Breast epithelium (tissue), 4 donors: ENCODE results near the gene TTPAL. TPM values are rescaled to one million over a fixed set of nuclear protein-coding genes. Genes with fewer than 3 reads are reported as not detected.

ENCODE experiments used
- DNase-seq, 2 donors: peaks; one replicate each; pipeline ENCODE4 v3.0.0-alpha.2; 2019; ENCODE audit warnings: low spot score in 2 of 2
- H3K27ac ChIP-seq, 2 donors: fragments of 200-600 bp; sonication (generic) in 1 of 2; one replicate each; pipeline ENCODE4 v1.5.1; 2016 to 2019; ENCODE audit warnings: mild to moderate bottlenecking in 1 of 2
- H3K27me3 ChIP-seq, 2 donors: fragments of 200-600 bp; sonication (generic) in 1 of 2; one replicate each; pipeline versions ENCODE4 v1.5.1 to v1.6.0; 2017 to 2019; ENCODE audit warnings: control low read depth in 1 of 2, mild to moderate bottlenecking in 1 of 2
- H3K36me3 ChIP-seq: fragments of 200-600 bp; one replicate; pipeline ENCODE4 v1.5.1; 2019
- H3K4me1 ChIP-seq, 2 donors: fragments of 200-600 bp; sonication (generic); one replicate each; pipeline ENCODE4 v1.5.1; 2016 to 2019; ENCODE audit warnings: control low read depth in 1 of 2
- H3K4me3 ChIP-seq, 3 donors: fragments of 200-600 bp; sonication (generic); 1 replicate in 2 of 3; 2 replicates in 1 of 3; pipeline ENCODE4 v1.5.1; 2016 to 2019; ENCODE audit warnings: mild to moderate bottlenecking in 3 of 3, moderate library complexity in 2 of 3
- H3K9me3 ChIP-seq, 2 donors: fragments of 200-600 bp; sonication (generic) in 1 of 2; one replicate each; pipeline ENCODE4 v1.5.1; 2016 to 2019; ENCODE audit warnings: control low read depth in 1 of 2
- POLR2A ChIP-seq: fragments of 450-650 bp; IDR thresholded peaks from one replicate; pipeline ENCODE4 v1.6.1; 2016; ENCODE audit warnings: antibody characterized with exemption, mild to moderate bottlenecking, moderate library complexity
- POLR2AphosphoS5 ChIP-seq, 3 donors: sonication (generic); formaldehyde crosslinking; IDR thresholded peaks; one replicate each; pipeline ENCODE4 v1.6.1; 2017; ENCODE audit warnings: antibody characterized with exemption in 3 of 3
- intact Hi-C: fragments of 100-400 bp; cut with DNase I; formaldehyde crosslinking; loops from one replicate; pipeline ENCODE4 v1.15.1; 2023; ENCODE audit warnings: low total_unique reads
- total RNA-seq, 3 donors: library from RNA; depleted of rRNA; stranded (reverse); fragments of >200 nt; gene quantifications; one replicate each; pipeline ENCODE4 v1.1.0, GENCODE V29; 2016
- TF ChIP-seq, protein P1 (sequence below), 3 donors: fragments of 450-650 bp; IDR thresholded peaks; one replicate each; pipeline ENCODE4 v1.5.1; 2016 to 2017; ENCODE audit warnings: antibody characterized with exemption in 3 of 3, mild to moderate bottlenecking in 3 of 3, moderate library complexity in 3 of 3

The TTPAL gene
- total RNA-seq, 3 donors from 2014 or later = 13.5 to 40.8 (median 14.7) TPM

DNA sequence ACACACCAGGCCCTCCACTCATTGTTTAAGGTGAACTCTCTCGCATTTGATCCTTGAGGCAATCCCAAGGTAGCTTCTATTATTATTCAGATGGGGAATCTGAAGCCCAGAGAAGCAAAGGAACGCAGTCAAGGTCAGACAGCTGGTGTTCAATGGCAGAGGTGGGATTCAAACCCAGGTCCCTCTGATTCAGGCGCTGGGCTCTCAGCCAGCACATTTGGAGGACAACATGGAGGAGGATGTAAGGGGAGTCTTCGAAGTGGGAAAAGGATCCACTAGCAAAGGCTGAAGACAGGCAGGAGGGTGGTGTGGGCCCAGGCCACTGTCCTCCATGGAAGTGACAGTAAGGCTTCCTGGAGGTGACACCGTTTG lies 13.9 kb upstream of the TTPAL start:
- no peak overlapping the region for H3K27ac ChIP-seq
- no peaks in the 10 kb centered on the region for H3K4me1 ChIP-seq
- H3K4me3 ChIP-seq = no peak overlapping the region
- H3K36me3 ChIP-seq = no peaks in the 10 kb centered on the region
- no peaks in the 10 kb centered on the region for H3K27me3 ChIP-seq
- TF ChIP-seq POLR2AphosphoS5 (IDR thresholded peaks at IDR 0.05) (no peak), POLR2A (no peak)
- TF ChIP-seq, protein P1, sequence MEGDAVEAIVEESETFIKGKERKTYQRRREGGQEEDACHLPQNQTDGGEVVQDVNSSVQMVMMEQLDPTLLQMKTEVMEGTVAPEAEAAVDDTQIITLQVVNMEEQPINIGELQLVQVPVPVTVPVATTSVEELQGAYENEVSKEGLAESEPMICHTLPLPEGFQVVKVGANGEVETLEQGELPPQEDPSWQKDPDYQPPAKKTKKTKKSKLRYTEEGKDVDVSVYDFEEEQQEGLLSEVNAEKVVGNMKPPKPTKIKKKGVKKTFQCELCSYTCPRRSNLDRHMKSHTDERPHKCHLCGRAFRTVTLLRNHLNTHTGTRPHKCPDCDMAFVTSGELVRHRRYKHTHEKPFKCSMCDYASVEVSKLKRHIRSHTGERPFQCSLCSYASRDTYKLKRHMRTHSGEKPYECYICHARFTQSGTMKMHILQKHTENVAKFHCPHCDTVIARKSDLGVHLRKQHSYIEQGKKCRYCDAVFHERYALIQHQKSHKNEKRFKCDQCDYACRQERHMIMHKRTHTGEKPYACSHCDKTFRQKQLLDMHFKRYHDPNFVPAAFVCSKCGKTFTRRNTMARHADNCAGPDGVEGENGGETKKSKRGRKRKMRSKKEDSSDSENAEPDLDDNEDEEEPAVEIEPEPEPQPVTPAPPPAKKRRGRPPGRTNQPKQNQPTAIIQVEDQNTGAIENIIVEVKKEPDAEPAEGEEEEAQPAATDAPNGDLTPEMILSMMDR (IDR thresholded peaks at IDR 0.05) = no peak
- DNase-seq = no peak
- no peaks in the 10 kb centered on the region for H3K9me3 ChIP-seq
- intact Hi-C loops = loop anchor here (1.0 kb wide), 1 partner anchor 23 kb away; no protein-coding TSS in a partner anchor

GRCh38 chr20:44463466-44463865 lies 12.2 kb upstream of the TTPAL start:
- no peak overlapping the region for H3K27ac ChIP-seq
- intact Hi-C loops = no loop called here
- H3K4me1 ChIP-seq = no peaks in the 10 kb centered on the region
- H3K9me3 ChIP-seq = no peaks in the 10 kb centered on the region
- no peaks in the 10 kb centered on the region for H3K36me3 ChIP-seq
- TF ChIP-seq POLR2AphosphoS5 (IDR thresholded peaks at IDR 0.05) = no peak
- TF ChIP-seq POLR2A = no peak
- TF ChIP-seq, protein P1 (IDR thresholded peaks at IDR 0.05) = no peak
- no peak overlapping the region for H3K4me3 ChIP-seq
- H3K27me3 ChIP-seq = no peaks in the 10 kb centered on the region
- no peak for DNase-seq

GRCh38 chr20:44464514-44464913 lies 11.2 kb upstream of the TTPAL start:
- H3K9me3 ChIP-seq = no peaks in the 10 kb centered on the region
- no peaks in the 10 kb centered on the region for H3K36me3 ChIP-seq
- no peak for DNase-seq
- H3K27ac ChIP-seq = no peak overlapping the region
- intact Hi-C loops = no loop called here
- no peaks in the 10 kb centered on the region for H3K4me1 ChIP-seq
- TF ChIP-seq POLR2AphosphoS5 (IDR thresholded peaks at IDR 0.05) (no peak), POLR2A (no peak)
- TF ChIP-seq, protein P1 (IDR thresholded peaks at IDR 0.05) = no peak
- H3K4me3 ChIP-seq = no peak overlapping the region
- H3K27me3 ChIP-seq = no peaks in the 10 kb centered on the region

DNA sequence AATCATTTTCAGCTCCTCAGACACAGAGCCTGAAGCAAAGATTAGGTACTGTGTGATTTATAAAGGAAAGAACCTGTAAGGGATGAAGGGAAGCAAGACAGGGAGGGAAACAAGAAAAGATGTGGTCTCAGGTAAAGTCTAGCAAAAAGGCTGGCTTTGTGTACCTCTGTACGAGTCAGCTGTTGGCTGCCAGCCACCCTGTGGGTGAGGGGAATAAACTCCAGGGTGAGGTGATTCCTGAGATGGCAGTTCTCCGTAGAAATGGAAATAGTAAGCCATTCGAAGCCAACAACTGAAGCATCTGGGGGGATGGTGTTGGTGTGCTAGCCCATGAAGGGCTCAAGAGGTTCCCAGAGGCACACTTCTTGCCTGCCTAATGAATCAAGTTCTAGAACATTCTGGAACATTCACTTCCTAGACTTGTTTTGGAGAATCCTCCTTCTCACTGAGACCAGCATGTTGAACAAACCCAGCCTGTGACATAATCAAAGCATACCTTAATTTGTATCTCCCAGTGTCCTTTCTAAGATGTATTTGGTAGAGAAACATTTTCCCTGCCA lies 10.6 kb upstream of the TTPAL start:
- H3K27me3 ChIP-seq = no peaks in the 10 kb centered on the region
- no peaks in the 10 kb centered on the region for H3K36me3 ChIP-seq
- peak overlapping the region in 1 of 2 donors; percentile 16 for H3K27ac ChIP-seq
- no peaks in the 10 kb centered on the region for H3K4me1 ChIP-seq
- DNase-seq = no peak
- intact Hi-C loops = no loop called here
- TF ChIP-seq POLR2A (no peak), POLR2AphosphoS5 (IDR thresholded peaks at IDR 0.05) (no peak)
- TF ChIP-seq, protein P1 (IDR thresholded peaks at IDR 0.05) = no peak
- no peak overlapping the region for H3K4me3 ChIP-seq
- H3K9me3 ChIP-seq = no peaks in the 10 kb centered on the region

- DNase-seq = peak in 1 of 2 donors; percentile 62
- H3K4me1 ChIP-seq = no peaks in the 10 kb centered on the region
- H3K36me3 ChIP-seq = no peaks in the 10 kb centered on the region
- intact Hi-C loops = no loop called here
- H3K9me3 ChIP-seq = no peaks in the 10 kb centered on the region
- TF ChIP-seq POLR2A (no peak), POLR2AphosphoS5 (IDR thresholded peaks at IDR 0.05) (peak; percentile 43 to 88 (median 67))
- TF ChIP-seq, protein P1 (IDR thresholded peaks at IDR 0.05) = no peak
- no peak overlapping the region for H3K4me3 ChIP-seq
- H3K27me3 ChIP-seq = no peaks in the 10 kb centered on the region
- peak overlapping the region in 1 of 2 donors; percentile 62 for H3K27ac ChIP-seq
These were observed 8.3 kb upstream of the TTPAL start for GRCh38 chr20:44467289-44467883.
